DOHH2 (cell line): ENCODE results near the gene CRYM.
"Not testable (repeated sequence)": the region's sequence is repeated elsewhere in the genome, so short reads cannot be mapped to it uniquely, and the experiment has no call there.

Experiments used
- H3F3A ChIP-seq: fragments of 200-600 bp; sonication (generic), shearing (Covaris generic); 2 replicates; pipeline ENCODE4 v1.6.0; 2016; ENCODE audit warnings: antibody characterized with exemption, mild to moderate bottlenecking; ENCODE audit not compliant: control insufficient read depth, insufficient read depth
- H3K27ac ChIP-seq: fragments of 200-600 bp; sonication (generic); 2 replicates; pipeline ENCODE4 v1.5.1; 2014; ENCODE audit warnings: low read depth, mild to moderate bottlenecking, low read length, moderate library complexity
- H3K27me3 ChIP-seq: fragments of 200-600 bp; sonication (generic); 2 replicates; pipeline ENCODE4 v1.6.1; 2014; ENCODE audit warnings: mild to moderate bottlenecking, low read length, mixed read lengths; ENCODE audit not compliant: control insufficient read depth
- H3K36me3 ChIP-seq: fragments of 200-600 bp; sonication (generic); 2 replicates; pipeline ENCODE4 v1.6.1; 2014; ENCODE audit warnings: mild to moderate bottlenecking, low read length, moderate library complexity, mixed read lengths; ENCODE audit not compliant: control insufficient read depth
- H3K4me1 ChIP-seq: fragments of 200-600 bp; sonication (generic); 2 replicates; pipeline ENCODE4 v1.6.1; 2014; ENCODE audit warnings: mild to moderate bottlenecking, low read length, mixed read lengths; ENCODE audit not compliant: control insufficient read depth
- H3K4me2 ChIP-seq: fragments of 200-600 bp; sonication (generic); 2 replicates; pipeline ENCODE4 v1.6.0; 2014; ENCODE audit warnings: mild to moderate bottlenecking, low read length, moderate library complexity
- H3K4me3 ChIP-seq: fragments of 200-600 bp; sonication (generic); 2 replicates; pipeline ENCODE4 v1.5.1; 2014; ENCODE audit warnings: mild to moderate bottlenecking, low read length, mixed read lengths
- H3K79me2 ChIP-seq: fragments of 200-600 bp; sonication (generic); 2 replicates; pipeline ENCODE4 v1.6.1; 2014; ENCODE audit warnings: mild to moderate bottlenecking, low read length, mixed read lengths; ENCODE audit not compliant: control insufficient read depth
- H3K9me2 ChIP-seq: fragments of 200-600 bp; sonication (generic); replicated peaks from 2 replicates; pipeline ENCODE4 v1.6.1; 2014; ENCODE audit warnings: mild to moderate bottlenecking, low read length, mixed read lengths; ENCODE audit not compliant: control insufficient read depth
- H3K9me3 ChIP-seq: fragments of 200-600 bp; sonication (generic); 2 replicates; pipeline ENCODE4 v1.6.1; 2014; ENCODE audit warnings: antibody characterized with exemption, low read length, mixed read lengths; ENCODE audit not compliant: control insufficient read depth, insufficient read depth
- H4K20me1 ChIP-seq: fragments of 200-600 bp; sonication (generic); 2 replicates; pipeline ENCODE4 v1.6.0; 2014; ENCODE audit warnings: low read depth, mild to moderate bottlenecking, antibody characterized with exemption, low read length, moderate library complexity; ENCODE audit not compliant: control insufficient read depth, insufficient read depth
- EZH2phosphoT487 ChIP-seq: fragments of 200-600 bp; sonication (generic); IDR thresholded peaks from 2 replicates; pipeline ENCODE4 v1.6.1; 2017; ENCODE audit warnings: borderline replicate concordance, mild to moderate bottlenecking, antibody characterized with exemption, low read length, moderate library complexity, mixed read lengths
- TF ChIP-seq, protein P1 (sequence below): fragments of 200-600 bp; sonication (generic); IDR thresholded peaks from one replicate; pipeline ENCODE4 v1.5.1; 2014; ENCODE audit warnings: antibody characterized with exemption, mild to moderate bottlenecking, low read depth, low read length; ENCODE audit not compliant: poor library complexity, severe bottlenecking

CRYM gene

DNA sequence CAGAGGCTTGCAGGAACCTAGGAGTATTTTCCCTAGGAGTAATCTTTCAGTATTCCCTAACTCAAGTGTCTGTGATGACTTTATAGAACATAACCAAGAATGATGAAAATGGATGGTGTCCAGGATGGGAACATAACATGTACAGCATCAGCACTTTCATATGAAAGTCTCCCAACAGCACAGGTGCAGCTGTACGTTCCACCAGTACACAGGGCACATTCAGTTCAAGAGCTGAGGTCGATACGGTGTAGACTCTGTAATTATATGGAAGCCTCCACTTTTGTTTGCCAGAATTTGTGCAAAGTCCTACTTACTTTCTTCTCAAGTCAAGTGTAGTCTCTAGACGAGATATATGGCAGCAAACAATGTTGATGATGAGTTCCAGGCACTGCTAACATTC is 46.2 kb upstream of the CRYM start:
- TF ChIP-seq EZH2phosphoT487, result no peak
- TF ChIP-seq, protein P1, sequence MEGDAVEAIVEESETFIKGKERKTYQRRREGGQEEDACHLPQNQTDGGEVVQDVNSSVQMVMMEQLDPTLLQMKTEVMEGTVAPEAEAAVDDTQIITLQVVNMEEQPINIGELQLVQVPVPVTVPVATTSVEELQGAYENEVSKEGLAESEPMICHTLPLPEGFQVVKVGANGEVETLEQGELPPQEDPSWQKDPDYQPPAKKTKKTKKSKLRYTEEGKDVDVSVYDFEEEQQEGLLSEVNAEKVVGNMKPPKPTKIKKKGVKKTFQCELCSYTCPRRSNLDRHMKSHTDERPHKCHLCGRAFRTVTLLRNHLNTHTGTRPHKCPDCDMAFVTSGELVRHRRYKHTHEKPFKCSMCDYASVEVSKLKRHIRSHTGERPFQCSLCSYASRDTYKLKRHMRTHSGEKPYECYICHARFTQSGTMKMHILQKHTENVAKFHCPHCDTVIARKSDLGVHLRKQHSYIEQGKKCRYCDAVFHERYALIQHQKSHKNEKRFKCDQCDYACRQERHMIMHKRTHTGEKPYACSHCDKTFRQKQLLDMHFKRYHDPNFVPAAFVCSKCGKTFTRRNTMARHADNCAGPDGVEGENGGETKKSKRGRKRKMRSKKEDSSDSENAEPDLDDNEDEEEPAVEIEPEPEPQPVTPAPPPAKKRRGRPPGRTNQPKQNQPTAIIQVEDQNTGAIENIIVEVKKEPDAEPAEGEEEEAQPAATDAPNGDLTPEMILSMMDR, result no peak
- Histone ChIP-seq H3F3A (no peaks in the 10 kb centered on the region), H3K9me2 (no peaks in the 10 kb centered on the region), H3K27ac (no peak overlapping the region), H3K4me2 (no peak overlapping the region), H3K27me3 (no peaks in the 10 kb centered on the region), H3K4me3 (no peak overlapping the region), H3K36me3 (peaks cover 11% of the 10 kb centered on the region), H4K20me1 (no peaks in the 10 kb centered on the region), H3K9me3 (no peaks in the 10 kb centered on the region), H3K79me2 (no peaks in the 10 kb centered on the region), H3K4me1 (no peaks in the 10 kb centered on the region)

DNA sequence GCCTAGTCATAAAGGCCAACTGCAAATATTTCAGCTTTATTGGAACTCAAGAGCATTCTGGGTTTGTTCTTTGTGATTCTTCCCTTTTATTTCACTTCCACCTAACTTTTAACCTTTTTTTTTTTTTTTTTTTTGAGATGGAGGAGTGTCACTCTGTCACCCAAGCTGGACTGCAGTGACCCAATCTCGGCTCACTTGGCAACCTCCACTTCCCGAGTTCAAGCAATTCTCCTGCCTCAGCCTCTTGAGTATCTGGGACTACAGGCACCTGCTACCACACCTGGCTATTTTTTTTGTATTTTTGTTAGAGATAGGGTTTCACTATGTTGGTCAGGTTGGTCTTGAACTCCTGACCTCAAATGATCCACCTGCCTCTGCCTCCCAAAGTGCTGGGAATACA is 44.2 kb upstream of the CRYM start:
- H4K20me1 ChIP-seq, H3K4me3 ChIP-seq, H3K36me3 ChIP-seq, H3K79me2 ChIP-seq, H3K9me3 ChIP-seq, H3K27ac ChIP-seq, H3F3A ChIP-seq, H3K4me1 ChIP-seq, H3K4me2 ChIP-seq, H3K27me3 ChIP-seq, H3K9me2 ChIP-seq: not testable (repeated sequence)

DNA sequence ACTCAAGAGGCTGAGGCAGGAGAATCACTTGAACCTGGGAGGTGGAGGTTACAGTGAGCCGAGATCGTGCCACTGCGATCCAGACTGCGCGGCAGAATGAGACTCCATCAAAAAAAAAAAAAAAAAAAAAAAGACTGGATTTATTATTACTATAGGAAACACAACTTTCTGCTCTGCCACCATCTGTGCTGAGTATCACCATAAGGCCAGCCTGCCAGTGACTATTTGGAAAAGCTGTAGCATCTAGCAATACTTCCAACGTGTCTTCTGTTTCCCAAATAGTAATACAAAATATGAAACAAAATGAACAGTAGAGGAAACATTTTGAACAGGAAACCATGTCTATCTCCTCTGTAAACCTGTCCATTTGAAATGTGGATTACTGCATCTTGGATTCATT is 43.6 kb upstream of the CRYM start:
- no peak overlapping the region for H3K4me2 ChIP-seq

GRCh38 chr16:21314339-21314738 is 36.2 kb upstream of the CRYM start:
- Histone ChIP-seq H3K9me2 (no peaks in the 10 kb centered on the region), H3K36me3 (peaks cover 7% of the 10 kb centered on the region), H3K27ac (no peak overlapping the region), H3K4me3 (no peak overlapping the region), H3K27me3 (no peaks in the 10 kb centered on the region), H3K4me1 (no peaks in the 10 kb centered on the region), H4K20me1 (no peaks in the 10 kb centered on the region), H3K79me2 (peaks cover 28% of the 10 kb centered on the region), H3F3A (no peaks in the 10 kb centered on the region), H3K9me3 (no peaks in the 10 kb centered on the region), H3K4me2 (no peak overlapping the region)
- TF ChIP-seq EZH2phosphoT487, result no peak
- TF ChIP-seq, protein P1, result no peak

More for the DNA sequence above, 43.6 kb upstream of the CRYM start:
- H3K9me3 ChIP-seq, result no peaks in the 10 kb centered on the region
- TF ChIP-seq, protein P1, result no peak
- no peak for TF ChIP-seq EZH2phosphoT487
- H3K4me3 ChIP-seq, result no peak overlapping the region
- H3K27me3 ChIP-seq, result no peaks in the 10 kb centered on the region
- no peaks in the 10 kb centered on the region for H3K9me2 ChIP-seq
- H4K20me1 ChIP-seq, result no peaks in the 10 kb centered on the region
- no peak overlapping the region for H3K27ac ChIP-seq
- no peaks in the 10 kb centered on the region for H3F3A ChIP-seq
- no peaks in the 10 kb centered on the region for H3K79me2 ChIP-seq
- H3K36me3 ChIP-seq, result peaks cover 9% of the 10 kb centered on the region
- H3K4me1 ChIP-seq, result no peaks in the 10 kb centered on the region

- not testable (repeated sequence) for H3K4me2 ChIP-seq, H3K27ac ChIP-seq, H3K9me3 ChIP-seq, H3F3A ChIP-seq, H3K27me3 ChIP-seq, H3K4me1 ChIP-seq, H4K20me1 ChIP-seq, H3K4me3 ChIP-seq, H3K9me2 ChIP-seq
- Histone ChIP-seq H3K79me2 (peaks cover 42% of the 10 kb centered on the region), H3K36me3 (peaks cover 16% of the 10 kb centered on the region)
Observed at GRCh38 chr16:21312863-21313372, 34.8 kb upstream of the CRYM start.

DNA sequence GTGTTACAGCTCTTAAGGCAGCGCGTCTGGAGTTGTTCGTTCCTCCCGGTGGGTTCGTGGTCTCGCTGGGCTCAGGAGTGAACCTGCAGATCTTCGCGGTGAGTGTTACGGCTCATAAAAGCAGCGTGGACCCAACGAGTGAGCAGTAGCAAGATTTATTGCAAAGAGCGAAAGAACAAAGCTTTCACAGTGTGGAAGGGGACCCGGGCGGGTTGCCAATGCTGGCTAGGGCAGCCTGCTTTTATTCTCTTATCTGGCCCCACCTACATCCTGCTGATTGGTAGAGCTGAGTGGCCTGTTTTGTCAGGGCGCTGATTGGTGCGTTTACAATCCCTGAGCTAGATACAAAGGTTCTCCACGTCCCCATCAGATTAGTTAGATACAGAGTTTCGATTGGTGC is 34.0 kb upstream of the CRYM start:
- H3K79me2 ChIP-seq, result peaks cover 45% of the 10 kb centered on the region

More for the DNA sequence above, 34.0 kb upstream of the CRYM start:
- H3F3A ChIP-seq, H3K4me3 ChIP-seq, H4K20me1 ChIP-seq, H3K27ac ChIP-seq, H3K9me3 ChIP-seq, H3K27me3 ChIP-seq, H3K9me2 ChIP-seq, H3K4me2 ChIP-seq, H3K4me1 ChIP-seq: not testable (repeated sequence)
- H3K36me3 ChIP-seq, result peaks cover 16% of the 10 kb centered on the region
